HCT116 (cell line): ENCODE measurements around the gene COMTD1. TPM values are rescaled to one million over a fixed set of nuclear protein-coding genes. Genes with fewer than 3 reads are reported as not detected.

ENCODE experiments used
- ATAC-seq: fragments of 200-7000 bp; cut with Tn5 transposase; 2 replicates; pipeline ENCODE4 v1.9.1; 2020; ENCODE audit warnings: mild to moderate bottlenecking, moderate library complexity
- BruUV-seq: library from RNA; stranded (reverse); fragments of 400-500 nt; replicated peaks from 2 replicates; lab custom pipeline; 2021; lab: Mats Ljungman, UMichigan
- CTCF ChIA-PET: fragments of 300-600 bp; sonication (Branson Sonifier 250); formaldehyde crosslinking; loops from one replicate; lab custom pipeline; 2021; ENCODE audit warnings: antibody characterized with exemption; lab: Charles Lee
- POLR2A ChIA-PET: fragments of 300-600, 350-600 bp; sonication (Branson Sonifier 250); formaldehyde crosslinking; loops from one replicate; lab custom pipeline; 2021; ENCODE audit warnings: antibody characterized with exemption; lab: Charles Lee
- RAD21 ChIA-PET, 2 experiments: fragments of 300-600 bp; sonication (Branson Sonifier 250); formaldehyde crosslinking; loops; one replicate each; lab custom pipeline; 2023; ENCODE audit warnings: low total read pairs in 2 of 2; ENCODE audit not compliant: uncharacterized antibody in 2 of 2, unreplicated experiment in 2 of 2, low non-redundant PET in 1 of 2; lab: Charles Lee
- DNase-seq: peaks from one replicate; pipeline ENCODE4 v3.0.0-alpha.2; 2010; ENCODE audit warnings: low read depth, low spot score
- H2AFZ ChIP-seq: fragments of 200-600 bp; shearing (Covaris generic), sonication (generic); 2 replicates; pipeline ENCODE4 v1.6.1; 2017; ENCODE audit warnings: low read depth, mixed run types, mixed read lengths, antibody characterized with exemption, low read length; ENCODE audit not compliant: poor library complexity, severe bottlenecking
- H3K27ac ChIP-seq: 2 replicates; pipeline ENCODE4 v1.5.1; 2012; ENCODE audit warnings: low read depth, low read length
- H3K27me3 ChIP-seq: fragments of 200-600 bp; sonication (generic); 2 replicates; pipeline ENCODE4 v1.6.1; 2016; ENCODE audit warnings: mixed run types, low read length, mixed read lengths; ENCODE audit not compliant: insufficient read depth
- H3K36me3 ChIP-seq, 2 experiments: fragments of 200-500 bp in 1 of 2; fragments of 200-600 bp in 1 of 2; sonication (Bioruptor generic) in 1 of 2; sonication (generic) in 1 of 2; 2 replicates each; pipeline versions ENCODE4 v1.5.1 to v1.6.1; 2014 to 2016; ENCODE audit warnings: low read length in 2 of 2, inconsistent platforms in 1 of 2, mixed read lengths in 1 of 2, mixed run types in 1 of 2; ENCODE audit not compliant: insufficient read depth in 2 of 2, control insufficient read depth in 1 of 2
- H3K4me1 ChIP-seq, 2 experiments: fragments of 200-600 bp in 1 of 2; sonication (generic) in 1 of 2; 2 replicates each; pipeline versions ENCODE4 v1.5.1 to v1.6.1; 2012 to 2017; ENCODE audit warnings: low read length in 2 of 2, inconsistent platforms in 1 of 2, mild to moderate bottlenecking in 1 of 2, mixed read lengths in 1 of 2, mixed run types in 1 of 2, moderate library complexity in 1 of 2; ENCODE audit not compliant: insufficient read depth in 2 of 2, control insufficient read depth in 1 of 2
- H3K4me2 ChIP-seq: fragments of 200-600 bp; sonication (generic); 2 replicates; pipeline ENCODE4 v1.6.1; 2017; ENCODE audit warnings: mixed run types, low read length, mixed read lengths
- H3K4me3 ChIP-seq, 2 experiments: fragments of 200-600 bp in 1 of 2; sonication (generic) in 1 of 2; replicated peaks in 1 of 2; 2 replicates each; pipeline ENCODE4 v1.5.1; 2011 to 2016; ENCODE audit warnings: low read length in 2 of 2, control low read depth in 1 of 2, low read depth in 1 of 2, mild to moderate bottlenecking in 1 of 2, mixed read lengths in 1 of 2, mixed run types in 1 of 2
- H3K79me2 ChIP-seq: fragments of 200-600 bp; sonication (generic); 2 replicates; pipeline ENCODE4 v1.6.1; 2017; ENCODE audit warnings: mild to moderate bottlenecking, mixed run types, low read length, moderate library complexity, mixed read lengths; ENCODE audit not compliant: insufficient read depth
- H3K9ac ChIP-seq: fragments of 200-600 bp; sonication (generic); 2 replicates; pipeline ENCODE4 v1.6.1; 2016; ENCODE audit warnings: low read length, mixed read lengths
- H3K9me2 ChIP-seq: fragments of 200-600 bp; sonication (generic), shearing (Covaris generic); 2 replicates; pipeline ENCODE4 v1.6.1; 2017; ENCODE audit warnings: mixed run types, mild to moderate bottlenecking, moderate library complexity; ENCODE audit not compliant: insufficient read depth
- H3K9me3 ChIP-seq, 2 experiments: fragments of 200-500 bp in 1 of 2; fragments of 200-600 bp in 1 of 2; sonication (Bioruptor generic) in 1 of 2; sonication (generic) in 1 of 2; 2 replicates each; pipeline ENCODE4 v1.6.1; 2014 to 2017; ENCODE audit warnings: low read length in 2 of 2, mixed read lengths in 2 of 2, inconsistent platforms in 1 of 2, low read depth in 1 of 2, mild to moderate bottlenecking in 1 of 2, mixed run types in 1 of 2, moderate library complexity in 1 of 2; ENCODE audit not compliant: control insufficient read depth in 1 of 2, insufficient read depth in 1 of 2
- H4K20me1 ChIP-seq: fragments of 200-600 bp; sonication (generic), shearing (Covaris generic); 2 replicates; pipeline ENCODE4 v1.6.1; 2017; ENCODE audit warnings: mixed run types, mild to moderate bottlenecking, moderate library complexity; ENCODE audit not compliant: insufficient read depth
- CEBPB ChIP-seq: IDR thresholded peaks from 2 replicates; pipeline ENCODE4 v1.6.1; 2012; ENCODE audit warnings: low read depth
- EZH2 ChIP-seq: fragments of 200-600 bp; sonication (generic); IDR thresholded peaks from 2 replicates; pipeline ENCODE4 v1.6.1; 2017; ENCODE audit warnings: antibody characterized with exemption, mixed run types
- EZH2phosphoT487 ChIP-seq: fragments of 200-600 bp; IDR thresholded peaks from 2 replicates; pipeline ENCODE4 v1.6.1; 2018; ENCODE audit warnings: antibody characterized with exemption, borderline replicate concordance
- FOSL1 ChIP-seq: IDR thresholded peaks from 2 replicates; pipeline ENCODE4 v1.6.1; 2012; ENCODE audit warnings: low read depth
- MAX ChIP-seq: IDR thresholded peaks from 2 replicates; pipeline ENCODE4 v1.6.1; 2012
- SP1 ChIP-seq: IDR thresholded peaks from 2 replicates; pipeline ENCODE4 v1.6.1; 2012; ENCODE audit warnings: low read depth
- TCF7L2 ChIP-seq: IDR thresholded peaks from 2 replicates; pipeline ENCODE4 v1.7.0; 2011; ENCODE audit warnings: borderline replicate concordance, inconsistent platforms; ENCODE audit not compliant: insufficient read depth, insufficient read length; ENCODE audit errors: extremely low read depth
- ZNF274 ChIP-seq: fragments of 200-500 bp; sonication (Bioruptor generic); IDR thresholded peaks from 2 replicates; pipeline ENCODE4 v1.6.1; 2014; ENCODE audit warnings: mild to moderate bottlenecking, low read depth, low read length, inconsistent platforms
- intact Hi-C: fragments of 100-400 bp; cut with micrococcal nuclease; formaldehyde crosslinking; loops from 2 replicates; pipeline ENCODE4 v1.10.0; 2022
- total RNA-seq: library from RNA; stranded (reverse); gene quantifications from one replicate; pipeline ENCODE4 v1.2.1, GENCODE V29; 2021; ENCODE audit not compliant: unreplicated experiment
- TF ChIP-seq, protein P1 (sequence below): IDR thresholded peaks from 2 replicates; pipeline ENCODE4 v1.6.1; 2012

Gene COMTD1
- total RNA-seq, 1 experiment from 2014 or later: 35.1 TPM

GRCh38 chr10:75265856-75266255 lies 30.1 kb upstream of the COMTD1 start:
- no peaks in the 10 kb centered on the region for H3K9me2 ChIP-seq
- H3K4me2 ChIP-seq: no peak overlapping the region
- H3K27me3 ChIP-seq: no peaks in the 10 kb centered on the region
- peaks cover 5 to 23% of the 10 kb centered on the region in 2 experiments; a peak in 3 of 4 replicates for H3K4me1 ChIP-seq
- no peak overlapping the region for H3K9ac ChIP-seq
- no peaks in the 10 kb centered on the region for H3K36me3 ChIP-seq
- no TSS peak for BruUV-seq
- H3K79me2 ChIP-seq: no peaks in the 10 kb centered on the region
- no peak overlapping the region for H3K27ac ChIP-seq
- no peaks in the 10 kb centered on the region for H4K20me1 ChIP-seq
- intact Hi-C loops: no loop called here
- DNase-seq (no peak), ATAC-seq (no peak)
- POLR2A ChIA-PET: no interaction called here
- TF ChIP-seq, protein P1, sequence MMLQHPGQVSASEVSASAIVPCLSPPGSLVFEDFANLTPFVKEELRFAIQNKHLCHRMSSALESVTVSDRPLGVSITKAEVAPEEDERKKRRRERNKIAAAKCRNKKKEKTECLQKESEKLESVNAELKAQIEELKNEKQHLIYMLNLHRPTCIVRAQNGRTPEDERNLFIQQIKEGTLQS: no peak
- TF ChIP-seq CEBPB (no peak), EZH2phosphoT487 (no peak), TCF7L2 (no peak)
- TF ChIP-seq, all 23 proteins: peak for 0
- H2AFZ ChIP-seq: no peak overlapping the region
- RAD21 ChIA-PET: no interaction called here
- H3K9me3 ChIP-seq: 0 out of 4 replicates have a peak, but pooled peaks cover 0 to 2% of the 10 kb centered on the region in 2 experiments
- CTCF ChIA-PET: no interaction called here
- H3K4me3 ChIP-seq: no peak overlapping the region

GRCh38 chr10:75263806-75264205 lies 28.0 kb upstream of the COMTD1 start:
- no peak for TF ChIP-seq EZH2
- no peak for TF ChIP-seq MAX
- no peak for TF ChIP-seq ZNF274
- TF ChIP-seq, protein P1: no peak
- TF ChIP-seq SP1: no peak
- no peak for TF ChIP-seq CEBPB
- TF ChIP-seq FOSL1: no peak
- POLR2A ChIA-PET: no interaction called here
- Histone ChIP-seq H3K9me2 (no peaks in the 10 kb centered on the region), H3K9me3 (0 out of 4 replicates have a peak, but pooled peaks cover 0 to 3% of the 10 kb centered on the region in 2 experiments), H3K4me3 (no peak overlapping the region), H3K79me2 (no peaks in the 10 kb centered on the region), H3K27me3 (no peaks in the 10 kb centered on the region), H4K20me1 (no peaks in the 10 kb centered on the region), H3K36me3 (no peaks in the 10 kb centered on the region), H3K27ac (no peak overlapping the region), H3K4me1 (peaks cover 5 to 23% of the 10 kb centered on the region in 2 experiments; a peak in 3 of 4 replicates), H3K9ac (no peak overlapping the region), H3K4me2 (no peak overlapping the region), H2AFZ (no peak overlapping the region)
- no TSS peak for BruUV-seq
- ATAC-seq (peak; percentile 28; the same call in 1 of the 2 replicates), DNase-seq (no peak)
- RAD21 ChIA-PET: no interaction called here
- CTCF ChIA-PET: interaction anchor here (1.3 to 2.0 kb wide), 2 partner anchors 12 to 28 kb away, joined by 3 to 5 read pairs; partner anchors contain the start of gene COMTD1
- intact Hi-C loops: no loop called here
